ENCODE results near the gene CIDEC. TPM values are rescaled to one million over a fixed set of nuclear protein-coding genes. Genes with fewer than 3 reads are reported as not detected.

The CIDEC gene, protein sequence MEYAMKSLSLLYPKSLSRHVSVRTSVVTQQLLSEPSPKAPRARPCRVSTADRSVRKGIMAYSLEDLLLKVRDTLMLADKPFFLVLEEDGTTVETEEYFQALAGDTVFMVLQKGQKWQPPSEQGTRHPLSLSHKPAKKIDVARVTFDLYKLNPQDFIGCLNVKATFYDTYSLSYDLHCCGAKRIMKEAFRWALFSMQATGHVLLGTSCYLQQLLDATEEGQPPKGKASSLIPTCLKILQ
- polyA plus RNA-seq (2011; rRNA removed) (0.09 and 0.25 TPM in 2 replicates), polyA minus RNA-seq (2011; rRNA and poly(A)+ RNA removed) (0.26 TPM in 1 of 2 replicates, not detected in the other)

DNA sequence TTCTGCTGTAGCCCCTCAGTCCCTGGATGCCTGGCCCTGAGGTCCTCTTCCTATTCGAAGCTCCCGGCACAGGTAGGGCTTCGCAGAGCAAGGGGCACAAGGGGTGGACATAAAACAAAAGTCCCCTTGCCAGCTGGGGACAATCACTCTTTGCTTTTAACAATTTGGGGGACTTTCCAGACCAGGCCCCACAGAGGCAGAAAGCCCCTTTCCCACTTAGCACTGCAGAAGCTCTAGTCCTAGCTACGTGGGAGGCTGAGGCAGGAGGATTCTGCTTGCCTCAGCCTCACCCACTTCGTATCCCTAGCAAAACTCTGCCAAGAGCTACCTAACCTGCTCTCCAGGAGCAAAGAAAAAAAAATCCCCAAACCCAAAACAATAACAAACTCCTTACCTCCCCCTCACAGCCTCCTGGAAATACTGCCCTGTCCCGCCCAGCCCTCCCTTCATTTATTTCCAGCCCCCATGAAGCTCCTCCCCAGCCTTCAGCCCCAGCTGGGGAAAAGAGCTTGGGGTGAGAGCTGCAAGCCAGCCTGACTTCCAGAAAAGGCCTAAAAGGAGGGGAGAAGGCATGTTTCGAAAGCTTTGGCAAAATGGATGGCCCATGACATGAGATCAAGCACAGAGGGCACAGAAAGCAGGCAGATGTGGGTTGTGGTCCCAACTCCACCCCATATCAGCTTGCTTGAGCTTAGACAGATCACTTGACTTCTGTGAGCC is at the start of gene CIDEC:
TSS of gene CIDEC (minus strand) at position 424 of the 720 bp plus-strand sequence. CDS start 1,767 bp downstream, outside the sequence.
- TF ChIP-seq, protein P1, sequence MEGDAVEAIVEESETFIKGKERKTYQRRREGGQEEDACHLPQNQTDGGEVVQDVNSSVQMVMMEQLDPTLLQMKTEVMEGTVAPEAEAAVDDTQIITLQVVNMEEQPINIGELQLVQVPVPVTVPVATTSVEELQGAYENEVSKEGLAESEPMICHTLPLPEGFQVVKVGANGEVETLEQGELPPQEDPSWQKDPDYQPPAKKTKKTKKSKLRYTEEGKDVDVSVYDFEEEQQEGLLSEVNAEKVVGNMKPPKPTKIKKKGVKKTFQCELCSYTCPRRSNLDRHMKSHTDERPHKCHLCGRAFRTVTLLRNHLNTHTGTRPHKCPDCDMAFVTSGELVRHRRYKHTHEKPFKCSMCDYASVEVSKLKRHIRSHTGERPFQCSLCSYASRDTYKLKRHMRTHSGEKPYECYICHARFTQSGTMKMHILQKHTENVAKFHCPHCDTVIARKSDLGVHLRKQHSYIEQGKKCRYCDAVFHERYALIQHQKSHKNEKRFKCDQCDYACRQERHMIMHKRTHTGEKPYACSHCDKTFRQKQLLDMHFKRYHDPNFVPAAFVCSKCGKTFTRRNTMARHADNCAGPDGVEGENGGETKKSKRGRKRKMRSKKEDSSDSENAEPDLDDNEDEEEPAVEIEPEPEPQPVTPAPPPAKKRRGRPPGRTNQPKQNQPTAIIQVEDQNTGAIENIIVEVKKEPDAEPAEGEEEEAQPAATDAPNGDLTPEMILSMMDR (IDR thresholded peaks at IDR 0.05; ENCODE audit: insufficient read depth, low read depth, low read length): no peak
- no peaks in the 10 kb centered on the region for H3K27me3 ChIP-seq (ENCODE audit: control insufficient read depth, insufficient read depth, low read length)
- POLR2A ChIA-PET: no interaction called here
- H3K4me3 ChIP-seq (ENCODE audit: low read depth, low read length): no peak within 1 kb of the TSS
- CTCF ChIA-PET: interaction anchor here (1.3 kb wide), 1 partner anchor 13 kb away, joined by 5 read pairs; no protein-coding TSS in a partner anchor
- DNase-seq (ENCODE audit: low read depth): no peak
- H3K36me3 ChIP-seq (ENCODE audit: control insufficient read depth, insufficient read depth, low read length): no peaks in the 10 kb centered on the region

DNA sequence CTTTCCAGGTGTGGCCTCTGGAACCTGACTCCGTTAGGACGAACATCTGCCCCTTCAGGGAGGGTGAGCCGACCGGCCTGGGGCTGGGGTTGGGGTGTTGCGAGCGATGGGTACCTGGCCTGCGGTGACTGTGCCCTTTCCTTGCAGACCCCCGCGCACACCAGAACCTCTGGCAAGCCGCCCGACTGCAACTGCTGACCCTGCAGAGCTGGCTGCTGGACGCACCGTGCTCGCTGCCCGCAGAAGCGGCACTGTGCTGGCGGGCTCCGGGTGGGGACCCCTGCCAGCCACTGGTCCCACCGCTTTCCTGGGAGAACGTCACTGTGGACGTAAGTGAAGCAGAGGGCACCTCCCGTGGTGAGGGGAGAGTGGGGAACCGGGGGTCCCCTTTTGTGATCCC is 48.1 kb upstream of the CIDEC start:
- Histone ChIP-seq H3K36me3 (ENCODE audit: control insufficient read depth, insufficient read depth, low read length) (peaks cover 16% of the 10 kb centered on the region), H3K27me3 (ENCODE audit: control insufficient read depth, insufficient read depth, low read length) (no peaks in the 10 kb centered on the region), H3K4me3 (ENCODE audit: low read depth, low read length) (no peak overlapping the region)
- CTCF ChIA-PET: no interaction called here
- no peak for DNase-seq (ENCODE audit: low read depth)
- POLR2A ChIA-PET: no interaction called here
- TF ChIP-seq, protein P1 (IDR thresholded peaks at IDR 0.05; ENCODE audit: insufficient read depth, low read depth, low read length): no peak

DNA sequence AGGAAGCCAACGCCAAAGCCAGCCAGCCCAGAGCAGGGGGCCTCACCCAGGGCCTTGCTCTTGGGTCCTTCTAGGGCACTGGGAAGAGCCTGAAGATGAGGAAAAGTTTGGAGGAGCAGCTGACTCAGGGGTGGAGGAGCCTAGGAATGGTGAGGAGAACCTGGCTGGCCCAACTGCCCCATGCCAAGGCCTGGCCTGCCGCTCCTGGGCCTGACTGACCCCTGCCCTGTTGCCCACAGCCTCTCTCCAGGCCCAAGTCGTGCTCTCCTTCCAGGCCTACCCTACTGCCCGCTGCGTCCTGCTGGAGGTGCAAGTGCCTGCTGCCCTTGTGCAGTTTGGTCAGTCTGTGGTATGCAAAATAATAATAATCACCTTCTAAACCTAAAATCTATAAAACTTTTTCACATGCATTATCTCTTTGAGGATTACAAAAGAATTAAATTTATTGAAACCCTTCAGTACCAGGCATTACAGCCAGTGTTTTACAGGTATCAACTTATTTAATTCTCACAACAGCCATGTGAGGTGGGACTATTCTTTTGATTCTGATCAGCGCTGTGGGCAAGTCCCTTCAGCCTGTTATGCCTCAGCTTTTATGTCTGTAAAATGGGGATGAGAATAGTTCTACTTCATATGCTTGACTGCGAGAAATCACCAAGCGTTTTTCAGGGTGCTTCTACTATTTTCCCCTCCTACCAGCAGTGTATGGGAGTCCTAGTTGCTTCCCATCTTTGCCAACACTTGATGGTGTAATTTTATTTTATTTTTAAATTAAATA is 38.4 kb upstream of the CIDEC start:
- no peaks in the 10 kb centered on the region for H3K27me3 ChIP-seq (ENCODE audit: control insufficient read depth, insufficient read depth, low read length)
- CTCF ChIA-PET: interaction anchor here (0.9 to 3.8 kb wide), 4 partner anchors 8 to 70 kb away, joined by 3 to 23 read pairs (median 4); partner anchors contain the start of gene CRELD1

DNA sequence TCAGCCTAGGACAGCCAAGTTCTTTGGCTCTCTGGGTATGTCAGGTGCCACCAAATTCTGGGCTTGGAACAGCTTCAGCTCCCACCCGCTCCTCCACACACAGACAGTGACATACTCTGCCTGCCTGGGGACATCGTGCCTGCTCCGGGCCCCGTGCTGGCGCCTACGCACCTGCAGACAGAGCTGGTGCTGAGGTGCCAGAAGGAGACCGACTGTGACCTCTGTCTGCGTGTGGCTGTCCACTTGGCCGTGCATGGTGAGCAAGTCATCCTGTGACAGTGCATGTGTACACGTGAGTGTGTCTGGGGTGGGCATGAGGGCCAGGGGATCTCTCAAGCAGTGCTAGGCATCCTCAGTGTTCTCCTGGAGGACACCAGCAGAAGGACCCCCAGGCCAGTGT is 37.8 kb upstream of the CIDEC start:
- ChIA-PET CTCF (interaction anchor here (0.9 to 3.8 kb wide), 4 partner anchors 9 to 69 kb away, joined by 3 to 23 read pairs (median 4); partner anchors contain the start of gene CRELD1), POLR2A (no interaction called here)
- DNase-seq (ENCODE audit: low read depth): no peak
- no peaks in the 10 kb centered on the region for H3K27me3 ChIP-seq (ENCODE audit: control insufficient read depth, insufficient read depth, low read length)
- TF ChIP-seq, protein P1 (IDR thresholded peaks at IDR 0.05; ENCODE audit: insufficient read depth, low read depth, low read length): no peak
- H3K4me3 ChIP-seq (ENCODE audit: low read depth, low read length): no peak overlapping the region
- H3K36me3 ChIP-seq (ENCODE audit: control insufficient read depth, insufficient read depth, low read length): no peaks in the 10 kb centered on the region

More for the DNA sequence above, 38.4 kb upstream of the CIDEC start:
- POLR2A ChIA-PET: no interaction called here
- Histone ChIP-seq H3K36me3 (ENCODE audit: control insufficient read depth, insufficient read depth, low read length) (0 out of 2 replicates have a peak, but pooled peaks cover under 1% of the 10 kb centered on the region), H3K4me3 (ENCODE audit: low read depth, low read length) (no peak overlapping the region)
- DNase-seq (ENCODE audit: low read depth): no peak
- TF ChIP-seq, protein P1 (IDR thresholded peaks at IDR 0.05; ENCODE audit: insufficient read depth, low read depth, low read length): no peak

Data from BJ (cell line).